ENCODE results near the gene DPF3. TPM values are rescaled to one million over a fixed set of nuclear protein-coding genes. Genes with fewer than 3 reads are reported as not detected.

Gene DPF3
- total and polyA plus RNA-seq, 12 donors = 0.91 to 6.0 (median 2.9) TPM

DNA sequence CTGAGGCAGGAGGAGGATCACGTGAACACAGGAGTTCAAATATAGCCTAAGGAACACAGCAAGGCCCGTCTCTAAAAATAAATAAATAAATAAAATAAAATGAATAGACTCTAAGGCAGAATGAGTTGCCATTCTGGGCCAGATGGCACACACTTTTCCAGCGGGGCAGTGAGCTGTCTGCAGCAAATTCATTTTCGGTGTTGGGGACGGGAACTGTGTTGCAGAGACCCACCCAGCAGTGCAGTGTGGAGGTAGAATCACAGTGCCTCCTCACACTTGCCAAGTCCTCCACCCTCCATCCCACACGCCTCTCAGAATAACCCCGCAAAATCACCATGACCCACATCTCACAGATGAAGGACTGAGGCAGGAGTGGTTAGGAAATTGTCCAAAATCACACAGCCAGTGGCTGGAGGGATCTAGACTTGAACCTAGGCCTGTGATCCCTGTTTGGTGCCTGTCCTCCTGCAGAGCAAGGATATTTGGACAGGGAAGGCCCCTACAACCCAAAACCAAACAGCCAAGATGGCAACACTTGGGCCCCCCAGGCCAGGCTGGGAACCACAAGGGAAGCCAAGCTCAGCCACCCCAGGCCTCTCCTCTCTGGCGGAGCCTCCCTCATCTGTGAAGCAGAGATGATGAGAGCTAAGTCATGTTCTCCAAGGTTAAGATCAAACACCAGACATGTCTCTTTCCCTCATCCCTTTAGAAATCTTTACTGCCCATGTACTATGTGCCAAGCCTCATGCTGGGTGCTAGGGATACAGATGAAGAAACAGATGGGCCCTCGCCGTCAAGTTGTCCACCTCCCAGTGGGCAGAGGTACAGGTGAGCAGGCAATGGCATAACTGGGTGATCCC is 152.7 kb downstream of the DPF3 start:
- WGBS, 4 donors = 93 to 99% (median 96%) methylated on average over 7 to 10 of the region's 10 CpGs
- Histone ChIP-seq H3K27me3 (no peaks in the 10 kb centered on the region), H3K4me1 (replicated peaks in 1 of 2) (peaks cover 0 to 7% of the 10 kb centered on the region in 2 donors), H3K27ac (no peak overlapping the region), H3K9me3 (replicated peaks in 1 of 3) (no peaks in the 10 kb centered on the region), H3K36me3 (replicated peaks in 1 of 2) (no peaks in the 10 kb centered on the region), H3K4me3 (no peak overlapping the region)
- TF ChIP-seq POLR2A (IDR thresholded peaks at IDR 0.05) = no peak
- TF ChIP-seq, protein P1, sequence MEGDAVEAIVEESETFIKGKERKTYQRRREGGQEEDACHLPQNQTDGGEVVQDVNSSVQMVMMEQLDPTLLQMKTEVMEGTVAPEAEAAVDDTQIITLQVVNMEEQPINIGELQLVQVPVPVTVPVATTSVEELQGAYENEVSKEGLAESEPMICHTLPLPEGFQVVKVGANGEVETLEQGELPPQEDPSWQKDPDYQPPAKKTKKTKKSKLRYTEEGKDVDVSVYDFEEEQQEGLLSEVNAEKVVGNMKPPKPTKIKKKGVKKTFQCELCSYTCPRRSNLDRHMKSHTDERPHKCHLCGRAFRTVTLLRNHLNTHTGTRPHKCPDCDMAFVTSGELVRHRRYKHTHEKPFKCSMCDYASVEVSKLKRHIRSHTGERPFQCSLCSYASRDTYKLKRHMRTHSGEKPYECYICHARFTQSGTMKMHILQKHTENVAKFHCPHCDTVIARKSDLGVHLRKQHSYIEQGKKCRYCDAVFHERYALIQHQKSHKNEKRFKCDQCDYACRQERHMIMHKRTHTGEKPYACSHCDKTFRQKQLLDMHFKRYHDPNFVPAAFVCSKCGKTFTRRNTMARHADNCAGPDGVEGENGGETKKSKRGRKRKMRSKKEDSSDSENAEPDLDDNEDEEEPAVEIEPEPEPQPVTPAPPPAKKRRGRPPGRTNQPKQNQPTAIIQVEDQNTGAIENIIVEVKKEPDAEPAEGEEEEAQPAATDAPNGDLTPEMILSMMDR (IDR thresholded peaks at IDR 0.05) = no peak
- peak in 1 of 7 donors; percentile 30 for DNase-seq
- intact Hi-C loops (cut with DNase I) = no loop called here

DNA sequence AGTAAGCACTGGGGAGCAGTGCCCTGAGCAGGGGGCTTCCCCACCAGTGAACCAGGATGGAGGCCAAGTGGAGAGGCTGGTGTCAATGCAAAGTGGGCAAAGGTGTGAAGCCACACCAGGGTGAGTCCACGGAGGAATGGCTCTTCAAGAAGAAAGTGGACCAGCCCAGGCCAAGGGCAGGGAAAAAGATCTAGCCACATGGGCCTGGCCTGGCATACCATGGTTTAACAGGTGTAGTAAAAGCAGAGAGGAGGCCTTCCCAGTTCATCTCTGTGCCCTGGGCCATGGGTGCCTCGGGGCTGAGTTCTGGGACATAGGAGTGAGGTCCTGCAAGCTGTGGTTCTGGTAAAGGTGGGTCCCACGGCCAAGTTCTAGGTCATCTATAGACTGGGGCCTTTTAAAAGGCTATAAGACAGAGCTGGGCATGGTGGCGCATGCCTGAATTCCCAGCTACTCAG is 153.4 kb downstream of the DPF3 start:
- no peaks in the 10 kb centered on the region for H3K9me3 ChIP-seq (replicated peaks in 1 of 3)
- no peaks in the 10 kb centered on the region for H3K36me3 ChIP-seq (replicated peaks in 1 of 2)
- peaks cover 0 to 3% of the 10 kb centered on the region in 2 donors for H3K4me1 ChIP-seq (replicated peaks in 1 of 2)
- no peak overlapping the region for H3K27ac ChIP-seq
- intact Hi-C loops (cut with DNase I) = no loop called here
- TF ChIP-seq, protein P1 (IDR thresholded peaks at IDR 0.05) = no peak
- TF ChIP-seq POLR2A (IDR thresholded peaks at IDR 0.05) = no peak
- DNase-seq = peak in 2 of 7 donors; percentile 8 to 30
- H3K4me3 ChIP-seq = no peak overlapping the region
- no peaks in the 10 kb centered on the region for H3K27me3 ChIP-seq
- WGBS, 4 donors = 91 to 100% (median 93%) methylated on average over 3 to 4 of the region's 4 CpGs

DNA sequence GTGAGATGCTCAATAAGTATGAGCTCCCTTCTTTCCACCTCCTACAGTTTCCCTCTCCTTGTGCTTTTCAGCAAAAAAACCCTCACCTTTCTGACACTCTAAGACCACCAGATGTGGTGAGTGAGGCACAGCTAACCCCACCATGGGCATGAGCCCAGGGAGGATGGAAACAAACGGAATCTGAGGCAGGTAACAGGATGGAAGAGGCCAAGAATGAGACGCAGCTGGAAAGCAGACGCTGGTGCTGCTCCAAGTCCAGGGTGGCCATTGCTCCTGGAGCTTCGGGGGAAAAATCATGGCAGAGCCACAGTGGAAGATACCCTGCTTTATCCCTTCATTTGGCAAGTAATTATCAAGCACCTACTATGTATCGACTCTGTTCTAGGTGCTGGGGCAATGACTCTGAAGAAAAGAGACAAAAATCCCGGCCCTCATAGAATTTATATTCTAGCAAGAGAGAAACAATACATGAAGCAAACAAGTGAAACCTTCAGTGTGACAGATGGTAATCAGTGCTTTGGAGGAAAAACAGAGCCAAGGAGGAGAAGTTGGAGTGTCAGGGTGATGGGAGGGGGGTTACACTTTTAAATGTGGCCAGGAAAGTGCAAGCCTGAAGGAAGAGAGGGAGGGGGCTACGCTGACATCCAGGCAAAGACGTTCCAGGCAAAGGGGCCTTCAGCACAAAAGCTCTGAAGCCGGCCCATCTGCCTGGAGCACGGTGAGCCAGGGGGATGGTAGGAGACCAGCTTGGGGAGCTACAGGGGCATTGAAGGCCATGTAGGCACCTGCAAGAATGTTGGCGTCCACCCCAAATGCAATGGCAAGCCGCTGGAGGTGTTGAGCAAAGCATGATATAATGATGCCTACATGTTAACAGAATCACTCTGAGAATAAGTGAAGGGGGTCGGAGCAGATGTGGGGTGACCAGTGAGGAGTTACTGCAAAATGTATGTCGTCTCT is 154.2 kb downstream of the DPF3 start:
- H3K27ac ChIP-seq = no peak overlapping the region
- DNase-seq = peak in 2 of 7 donors; percentile 13 to 29
- H3K27me3 ChIP-seq = no peaks in the 10 kb centered on the region
- intact Hi-C loops (cut with DNase I) = no loop called here
- H3K9me3 ChIP-seq (replicated peaks in 1 of 3) = no peaks in the 10 kb centered on the region
- peaks cover 0 to 3% of the 10 kb centered on the region in 2 donors for H3K4me1 ChIP-seq (replicated peaks in 1 of 2)
- H3K36me3 ChIP-seq (replicated peaks in 1 of 2) = no peaks in the 10 kb centered on the region
- TF ChIP-seq, protein P1 (IDR thresholded peaks at IDR 0.05) = no peak
- no peak for TF ChIP-seq POLR2A (IDR thresholded peaks at IDR 0.05)
- WGBS, 4 donors = 88 to 94% (median 91%) methylated on average over 14 of the region's 14 CpGs
- no peak overlapping the region for H3K4me3 ChIP-seq

DNA sequence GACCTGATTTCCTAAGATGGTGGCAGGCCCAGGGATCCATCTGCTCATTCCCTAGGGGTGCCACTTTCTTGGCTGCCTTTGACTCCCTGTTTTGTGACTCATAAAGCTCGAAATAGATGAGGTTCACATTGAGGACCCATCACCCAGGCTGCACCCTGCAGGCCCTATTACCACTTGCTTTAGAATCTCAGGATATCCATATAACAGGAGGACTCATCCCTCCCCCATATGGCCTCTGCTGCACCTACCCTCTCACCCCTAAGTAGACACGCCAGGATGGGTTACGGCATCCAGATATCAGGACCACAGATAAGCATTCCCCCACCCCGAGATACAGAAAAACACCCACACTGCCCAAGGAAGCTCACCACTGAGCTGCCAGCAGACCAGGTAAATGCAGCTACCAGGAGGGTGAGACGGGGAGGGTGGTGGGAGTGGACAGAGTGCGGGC is 155.7 kb downstream of the DPF3 start:
- no peak overlapping the region for H3K4me3 ChIP-seq
- DNase-seq = peak in 2 of 7 donors; percentile 3 to 44
- intact Hi-C loops (cut with DNase I) = no loop called here

More for the DNA sequence above, 155.7 kb downstream of the DPF3 start:
- WGBS, 4 donors = 82 to 92% (median 85%) methylated on average over 6 of the region's 6 CpGs
- TF ChIP-seq POLR2A (IDR thresholded peaks at IDR 0.05) = no peak
- TF ChIP-seq, protein P1 (IDR thresholded peaks at IDR 0.05) = no peak
- Histone ChIP-seq H3K27ac (peak overlapping the region in 1 of 5 donors; percentile 15), H3K4me1 (replicated peaks in 1 of 2) (no peaks in the 10 kb centered on the region), H3K36me3 (replicated peaks in 1 of 2) (no peaks in the 10 kb centered on the region), H3K9me3 (replicated peaks in 1 of 3) (no peaks in the 10 kb centered on the region), H3K27me3 (no peaks in the 10 kb centered on the region)

Data from adrenal gland (tissue), 12 donors.